ENCODE measurements around the gene ADAM33.

Gene ADAM33

DNA sequence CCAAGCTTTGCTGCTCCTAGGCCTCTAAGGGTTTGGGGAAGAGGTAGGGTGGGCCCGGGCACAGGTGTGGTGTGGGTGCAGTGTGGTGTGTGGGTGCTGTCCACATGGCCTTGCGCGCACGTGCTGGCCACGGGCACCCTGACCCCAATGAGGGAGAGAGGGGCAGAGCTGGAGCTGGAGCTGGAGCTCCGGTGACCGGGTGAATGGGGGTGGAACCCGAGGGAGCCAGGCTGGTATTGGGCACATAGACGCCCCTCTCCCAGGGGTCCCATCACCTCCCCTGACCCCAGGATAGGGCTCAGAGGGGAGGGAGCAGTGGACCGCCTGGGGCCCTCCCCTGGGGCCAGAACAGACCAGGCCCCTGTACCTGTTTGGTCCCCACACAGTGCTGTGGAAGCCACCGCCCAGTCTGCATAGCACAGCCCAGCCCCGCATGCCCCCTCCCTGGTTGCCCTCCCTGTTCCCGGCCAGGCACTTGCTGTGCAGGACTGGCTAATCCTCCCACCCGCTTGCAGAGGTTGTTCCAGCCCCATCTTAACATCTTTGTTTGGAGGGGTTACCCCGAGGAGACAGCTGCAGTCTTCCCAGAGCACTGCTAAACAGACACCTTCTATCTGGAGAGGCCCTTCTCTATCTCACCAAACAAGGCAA, 984 bp downstream of the ADAM33 start:
- no peak overlapping the region for H3K4me3 ChIP-seq (replicated peaks; ENCODE audit: low read depth, low read length)
- TF ChIP-seq, protein P1, sequence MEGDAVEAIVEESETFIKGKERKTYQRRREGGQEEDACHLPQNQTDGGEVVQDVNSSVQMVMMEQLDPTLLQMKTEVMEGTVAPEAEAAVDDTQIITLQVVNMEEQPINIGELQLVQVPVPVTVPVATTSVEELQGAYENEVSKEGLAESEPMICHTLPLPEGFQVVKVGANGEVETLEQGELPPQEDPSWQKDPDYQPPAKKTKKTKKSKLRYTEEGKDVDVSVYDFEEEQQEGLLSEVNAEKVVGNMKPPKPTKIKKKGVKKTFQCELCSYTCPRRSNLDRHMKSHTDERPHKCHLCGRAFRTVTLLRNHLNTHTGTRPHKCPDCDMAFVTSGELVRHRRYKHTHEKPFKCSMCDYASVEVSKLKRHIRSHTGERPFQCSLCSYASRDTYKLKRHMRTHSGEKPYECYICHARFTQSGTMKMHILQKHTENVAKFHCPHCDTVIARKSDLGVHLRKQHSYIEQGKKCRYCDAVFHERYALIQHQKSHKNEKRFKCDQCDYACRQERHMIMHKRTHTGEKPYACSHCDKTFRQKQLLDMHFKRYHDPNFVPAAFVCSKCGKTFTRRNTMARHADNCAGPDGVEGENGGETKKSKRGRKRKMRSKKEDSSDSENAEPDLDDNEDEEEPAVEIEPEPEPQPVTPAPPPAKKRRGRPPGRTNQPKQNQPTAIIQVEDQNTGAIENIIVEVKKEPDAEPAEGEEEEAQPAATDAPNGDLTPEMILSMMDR (IDR thresholded peaks at IDR 0.05; ENCODE audit: insufficient read depth, low read length, poor library complexity, severe bottlenecking): no peak
- H3K36me3 ChIP-seq (ENCODE audit: control insufficient read depth, insufficient read depth, low read length): no peaks in the 10 kb centered on the region
- no peaks in the 10 kb centered on the region; the same call in 1 of the 2 replicates for H3K27me3 ChIP-seq (replicated peaks; ENCODE audit: control insufficient read depth, insufficient read depth, low read length)
- DNase-seq (ENCODE audit: extremely low read depth, insufficient read length): no peak

DNA sequence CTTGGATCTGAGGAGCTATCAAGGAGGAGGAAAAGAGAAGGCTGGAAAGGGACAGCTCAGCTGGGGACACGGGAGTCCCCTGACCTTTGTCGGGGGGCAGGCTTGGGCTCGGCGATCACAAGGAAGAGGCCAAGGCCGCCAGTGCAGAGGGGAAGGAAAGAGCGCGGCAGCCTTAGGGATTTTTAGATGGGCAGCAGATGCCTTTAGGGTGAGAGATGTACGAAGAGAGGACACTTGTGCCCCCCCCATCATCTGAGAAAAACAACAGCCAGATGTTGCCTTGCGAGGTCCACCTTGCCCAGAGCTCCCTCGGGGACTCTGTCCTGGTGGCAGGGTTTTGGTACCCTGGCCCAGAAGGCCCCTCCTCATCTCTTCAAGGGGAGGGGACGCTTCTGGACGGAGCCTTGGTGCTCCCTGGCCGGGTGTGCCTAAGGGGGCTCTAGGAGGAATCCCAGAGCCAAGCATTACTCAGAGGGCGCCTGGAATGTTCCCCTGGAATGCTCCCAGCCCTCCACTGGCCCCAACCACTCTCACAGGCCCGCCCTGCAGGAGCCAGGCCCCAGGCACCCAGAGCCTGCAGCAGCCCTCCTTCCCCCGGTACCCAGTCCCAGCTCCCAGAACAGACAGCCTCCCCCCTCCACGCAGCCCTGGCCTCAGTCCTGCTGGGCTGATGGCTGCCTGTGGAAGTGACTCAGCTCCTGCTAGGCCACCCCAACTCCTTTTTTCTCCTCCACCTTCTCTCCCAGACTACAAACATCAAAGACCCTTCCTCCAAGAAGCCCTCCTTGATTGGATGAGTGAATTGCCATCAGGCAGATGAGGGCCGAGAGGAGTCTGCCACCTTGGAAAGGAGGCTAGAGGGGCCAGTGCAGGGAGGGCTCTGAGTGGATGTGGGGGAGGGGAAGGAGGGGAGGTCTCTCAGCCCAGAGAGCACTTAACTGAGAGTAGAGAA, 1.8 kb downstream of the ADAM33 start:
- TF ChIP-seq, protein P1 (IDR thresholded peaks at IDR 0.05; ENCODE audit: insufficient read depth, low read length, poor library complexity, severe bottlenecking): no peak
- H3K4me3 ChIP-seq (replicated peaks; ENCODE audit: low read depth, low read length): no peak overlapping the region
- no peaks in the 10 kb centered on the region for H3K36me3 ChIP-seq (ENCODE audit: control insufficient read depth, insufficient read depth, low read length)
- H3K27me3 ChIP-seq (replicated peaks; ENCODE audit: control insufficient read depth, insufficient read depth, low read length): no peaks in the 10 kb centered on the region; the same call in 1 of the 2 replicates
- DNase-seq (ENCODE audit: extremely low read depth, insufficient read length): no peak

DNA sequence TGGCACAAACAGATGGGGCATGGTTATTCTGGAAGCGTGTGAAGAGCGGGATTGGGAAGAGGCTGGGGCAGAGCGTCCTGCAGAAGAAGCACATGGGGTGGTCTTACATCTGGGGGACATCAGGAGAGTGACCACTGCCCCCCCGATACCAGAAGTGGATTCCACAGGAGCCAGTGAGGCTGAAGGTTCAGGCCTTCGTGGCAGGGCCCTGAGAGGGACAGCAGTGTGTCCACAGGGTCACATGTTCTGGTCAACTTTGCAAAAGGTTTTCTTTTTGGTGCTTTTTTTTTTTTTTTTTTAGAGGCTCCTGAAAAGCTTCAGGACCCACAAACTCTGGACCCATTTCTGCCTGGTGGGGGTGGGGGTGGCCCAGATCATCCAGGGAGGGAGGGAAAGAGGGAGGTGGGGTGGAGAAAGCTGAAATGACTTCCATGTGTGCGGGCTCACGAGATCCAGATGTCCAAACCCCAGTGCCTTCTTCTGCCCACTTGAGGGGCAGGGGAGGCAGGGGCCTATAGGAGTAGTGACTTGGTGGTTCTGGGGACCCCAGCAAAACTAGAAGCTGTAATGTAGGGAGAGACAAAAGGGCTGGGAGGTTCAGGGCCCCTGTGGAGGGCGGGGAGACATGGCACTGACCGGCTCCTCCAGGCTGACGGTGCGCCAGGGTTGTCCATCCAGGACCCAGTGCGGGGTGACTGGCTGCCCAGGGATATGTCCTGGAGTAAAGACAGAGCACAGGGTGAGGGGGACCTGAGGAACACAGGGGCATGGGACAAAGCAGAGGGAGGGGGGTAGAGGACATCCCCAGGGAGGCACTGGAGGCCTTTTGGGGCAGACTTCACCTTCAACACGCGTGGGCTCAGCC, 2.7 kb downstream of the ADAM33 start:
- H3K4me3 ChIP-seq (replicated peaks; ENCODE audit: low read depth, low read length): no peak overlapping the region
- TF ChIP-seq, protein P1 (IDR thresholded peaks at IDR 0.05; ENCODE audit: insufficient read depth, low read length, poor library complexity, severe bottlenecking): no peak
- no peak for DNase-seq (ENCODE audit: extremely low read depth, insufficient read length)

DNA sequence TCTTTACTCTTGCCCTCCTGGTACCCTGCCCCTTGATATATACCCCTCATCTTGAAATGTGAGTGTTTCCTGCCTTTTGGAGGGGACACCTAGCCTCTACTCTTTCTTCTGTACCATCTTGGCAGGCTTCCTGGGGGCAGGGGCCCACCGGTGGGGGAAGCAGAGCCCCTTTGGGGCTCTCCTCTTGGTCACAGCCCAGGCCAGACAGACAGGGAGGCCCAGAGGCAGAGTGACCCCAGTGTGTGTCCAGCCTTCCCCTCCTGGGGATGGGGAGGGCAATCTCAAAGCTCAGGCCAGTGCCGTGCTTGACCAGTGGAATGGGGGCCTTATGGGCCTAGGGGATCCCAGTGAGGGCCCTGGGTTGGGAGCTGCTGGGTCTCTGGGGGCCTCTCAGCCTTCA, 3.6 kb downstream of the ADAM33 start:
- Histone ChIP-seq H3K4me3 (replicated peaks; ENCODE audit: low read depth, low read length) (no peak overlapping the region), H3K36me3 (ENCODE audit: control insufficient read depth, insufficient read depth, low read length) (no peaks in the 10 kb centered on the region), H3K27me3 (replicated peaks; ENCODE audit: control insufficient read depth, insufficient read depth, low read length) (no peaks in the 10 kb centered on the region; the same call in 1 of the 2 replicates)
- TF ChIP-seq, protein P1 (IDR thresholded peaks at IDR 0.05; ENCODE audit: insufficient read depth, low read length, poor library complexity, severe bottlenecking): no peak
- no peak for DNase-seq (ENCODE audit: extremely low read depth, insufficient read length)

More for the DNA sequence above, 2.7 kb downstream of the ADAM33 start:
- no peaks in the 10 kb centered on the region; the same call in 1 of the 2 replicates for H3K27me3 ChIP-seq (replicated peaks; ENCODE audit: control insufficient read depth, insufficient read depth, low read length)
- no peaks in the 10 kb centered on the region for H3K36me3 ChIP-seq (ENCODE audit: control insufficient read depth, insufficient read depth, low read length)

DNA sequence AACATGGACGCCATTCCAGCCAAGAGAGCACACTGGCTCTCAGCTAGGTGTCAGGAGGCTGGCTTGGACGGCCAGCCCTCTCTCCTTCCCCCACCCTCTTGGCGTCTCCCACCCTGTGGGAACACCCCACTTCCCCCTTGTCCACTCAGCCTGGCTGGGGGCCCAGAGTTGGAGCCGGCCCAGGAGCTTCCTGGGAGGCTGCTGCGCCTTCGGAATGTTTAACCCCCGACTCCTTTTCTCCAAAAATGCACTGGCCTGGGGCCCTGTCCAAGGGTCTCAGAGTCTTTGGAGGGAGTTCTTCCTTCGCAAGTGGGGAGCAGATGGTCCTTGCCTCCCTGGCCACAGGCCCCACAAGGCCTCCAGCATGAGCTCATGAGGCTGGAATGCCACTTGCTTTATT, 4.1 kb downstream of the ADAM33 start:
- H3K27me3 ChIP-seq (replicated peaks; ENCODE audit: control insufficient read depth, insufficient read depth, low read length): no peaks in the 10 kb centered on the region; the same call in 1 of the 2 replicates
- H3K4me3 ChIP-seq (replicated peaks; ENCODE audit: low read depth, low read length): no peak overlapping the region
- no peak for DNase-seq (ENCODE audit: extremely low read depth, insufficient read length)
- no peaks in the 10 kb centered on the region for H3K36me3 ChIP-seq (ENCODE audit: control insufficient read depth, insufficient read depth, low read length)
- TF ChIP-seq, protein P1 (IDR thresholded peaks at IDR 0.05; ENCODE audit: insufficient read depth, low read length, poor library complexity, severe bottlenecking): no peak
